Measurements from ENCODE around the gene ZNF778. TPM values are rescaled to one million over a fixed set of nuclear protein-coding genes. Genes with fewer than 3 reads are reported as not detected.
"Not testable (repeated sequence)": the region's sequence is repeated elsewhere in the genome, so short reads cannot be mapped to it uniquely, and the experiment has no call there.

The ZNF778 gene
- total RNA-seq, 1 experiment from 2014 or later: 4.2 TPM

DNA sequence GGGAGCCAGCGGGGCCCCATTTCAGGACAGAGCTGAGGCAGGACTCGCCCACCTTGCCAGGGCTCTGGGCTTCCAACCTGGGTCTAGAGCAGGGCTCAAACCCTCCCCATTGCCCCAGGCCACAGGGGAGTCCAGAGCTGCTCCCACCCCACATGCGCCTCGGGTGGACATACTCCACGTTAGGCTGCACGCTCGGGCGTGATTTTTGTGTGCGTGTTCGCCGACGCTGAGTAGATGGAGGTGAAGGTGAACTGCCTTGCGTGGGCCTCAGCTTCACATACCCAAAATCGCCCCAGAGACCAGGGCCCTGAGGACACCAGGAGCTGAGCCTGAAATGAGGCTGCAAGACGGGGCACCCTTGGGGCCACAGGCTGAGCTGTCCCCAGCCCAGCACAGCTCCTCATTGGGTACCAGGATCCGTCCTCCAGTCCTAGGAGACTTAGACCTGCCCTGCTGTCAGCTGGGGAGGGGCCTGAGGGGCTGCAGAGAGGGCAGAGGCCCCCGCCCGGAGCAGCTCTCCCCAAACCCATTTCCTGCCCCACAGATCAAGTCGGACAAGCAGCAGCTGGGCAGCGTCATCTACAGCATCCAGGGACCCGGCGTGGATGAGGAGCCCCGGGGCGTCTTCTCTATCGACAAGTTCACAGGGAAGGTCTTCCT is 37.7 kb upstream of the ZNF778 start:
- no peak for DNase-seq (ENCODE audit: low spot score)

DNA sequence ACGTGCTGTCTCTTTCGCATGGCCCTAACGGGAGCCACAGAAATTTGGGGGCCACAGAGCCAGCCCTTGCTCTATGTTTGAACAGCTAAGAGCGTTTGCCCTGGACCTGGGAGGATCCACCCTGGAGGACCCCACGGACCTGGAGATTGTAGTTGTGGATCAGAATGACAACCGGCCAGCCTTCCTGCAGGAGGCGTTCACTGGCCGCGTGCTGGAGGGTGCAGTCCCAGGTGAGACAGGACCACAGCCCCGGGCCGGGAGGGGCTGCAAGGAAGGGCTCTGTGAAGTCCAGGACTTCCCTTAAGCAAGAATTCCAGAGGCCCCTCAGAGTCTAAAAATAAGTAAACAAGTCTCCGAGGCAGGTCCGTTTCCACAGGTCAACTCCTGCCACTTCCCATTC is 34.0 kb upstream of the ZNF778 start:
- no peak for DNase-seq (ENCODE audit: low spot score)

DNA sequence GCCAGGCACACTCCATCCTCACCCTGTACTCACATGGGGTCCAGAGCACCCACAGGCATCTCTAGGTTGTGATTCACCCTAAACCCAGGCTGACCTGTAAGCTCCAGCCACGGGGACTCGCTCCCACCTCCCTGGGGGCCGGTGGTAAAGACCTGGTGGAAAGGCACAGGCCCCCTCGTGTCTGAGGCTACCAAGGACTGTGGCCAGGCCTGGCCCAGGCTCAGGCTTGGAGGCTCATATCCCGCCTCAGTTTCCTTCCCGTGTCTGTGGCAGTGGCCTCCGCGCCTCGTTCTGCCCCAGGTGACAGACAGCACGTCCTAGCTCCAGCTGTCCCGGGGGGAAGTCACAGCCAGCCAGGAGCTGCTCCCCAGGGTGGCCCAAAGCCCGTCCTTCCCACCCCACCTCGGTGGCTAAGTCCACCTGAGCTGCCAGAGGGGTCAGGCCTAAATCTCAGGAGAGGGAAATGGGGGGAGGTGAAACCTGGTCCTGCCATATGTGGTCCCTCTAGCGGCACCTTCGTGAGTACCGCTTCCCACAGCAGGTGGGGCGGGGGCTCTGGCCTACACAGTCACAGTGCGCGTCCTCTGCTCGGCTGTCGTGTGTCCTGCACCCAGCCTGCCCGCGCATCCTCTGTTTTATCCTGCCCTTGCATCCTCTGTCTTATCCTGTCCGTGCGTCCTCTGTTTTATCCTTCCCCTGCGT is 33.4 kb upstream of the ZNF778 start:
- DNase-seq (ENCODE audit: low spot score): no peak

DNA sequence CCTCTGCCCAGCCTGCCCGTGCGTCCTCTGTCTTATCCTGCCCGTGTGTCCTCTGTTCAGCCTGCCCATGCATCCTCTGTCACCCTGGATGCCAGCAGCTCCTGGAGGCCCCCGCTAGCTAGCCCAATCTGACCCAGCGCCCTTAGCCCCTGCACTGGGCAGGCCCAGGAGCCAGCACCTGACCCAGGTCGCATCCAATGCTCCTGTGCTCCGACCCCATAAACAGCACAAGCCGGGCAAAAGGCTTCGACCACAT is 32.9 kb upstream of the ZNF778 start:
- DNase-seq (ENCODE audit: low spot score): no peak

DNA sequence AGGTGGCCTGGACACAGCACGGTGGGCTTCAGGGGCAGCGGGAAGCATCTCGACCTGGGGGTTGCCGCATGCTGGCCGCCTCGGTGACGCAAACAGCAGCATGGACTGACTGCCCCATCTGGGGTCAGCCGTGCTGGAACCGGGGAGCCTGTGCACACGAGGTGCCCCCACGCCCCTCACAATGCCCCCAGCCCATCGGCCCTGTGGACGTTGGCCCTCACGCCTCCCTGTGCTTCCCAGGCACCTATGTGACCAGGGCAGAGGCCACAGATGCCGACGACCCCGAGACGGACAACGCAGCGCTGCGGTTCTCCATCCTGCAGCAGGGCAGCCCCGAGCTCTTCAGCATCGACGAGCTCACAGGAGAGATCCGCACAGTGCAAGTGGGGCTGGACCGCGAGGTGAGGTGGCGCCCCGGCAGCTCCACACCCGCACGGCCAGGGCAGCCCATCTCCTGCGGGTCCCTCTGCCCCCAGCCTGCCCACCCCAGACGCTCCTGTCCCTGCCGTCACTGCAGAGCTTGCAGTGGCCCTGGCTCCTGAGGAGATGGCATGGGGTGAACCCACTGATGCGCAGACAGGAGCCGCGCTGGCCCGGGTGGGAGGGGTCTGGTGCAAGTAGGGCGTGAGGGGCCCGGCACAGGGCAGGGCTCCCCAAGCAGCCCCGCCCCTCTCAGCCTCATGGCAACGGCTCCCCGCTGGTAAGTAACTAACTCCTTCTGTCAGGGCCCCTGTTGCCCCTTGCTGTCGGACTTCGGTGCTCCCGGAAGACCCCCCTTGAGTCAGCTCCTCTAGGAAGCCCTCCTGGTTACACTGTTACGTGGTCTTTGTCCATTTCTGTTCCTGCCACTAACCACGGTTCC is 32.3 kb upstream of the ZNF778 start:
- DNase-seq (ENCODE audit: low spot score): no peak

DNA sequence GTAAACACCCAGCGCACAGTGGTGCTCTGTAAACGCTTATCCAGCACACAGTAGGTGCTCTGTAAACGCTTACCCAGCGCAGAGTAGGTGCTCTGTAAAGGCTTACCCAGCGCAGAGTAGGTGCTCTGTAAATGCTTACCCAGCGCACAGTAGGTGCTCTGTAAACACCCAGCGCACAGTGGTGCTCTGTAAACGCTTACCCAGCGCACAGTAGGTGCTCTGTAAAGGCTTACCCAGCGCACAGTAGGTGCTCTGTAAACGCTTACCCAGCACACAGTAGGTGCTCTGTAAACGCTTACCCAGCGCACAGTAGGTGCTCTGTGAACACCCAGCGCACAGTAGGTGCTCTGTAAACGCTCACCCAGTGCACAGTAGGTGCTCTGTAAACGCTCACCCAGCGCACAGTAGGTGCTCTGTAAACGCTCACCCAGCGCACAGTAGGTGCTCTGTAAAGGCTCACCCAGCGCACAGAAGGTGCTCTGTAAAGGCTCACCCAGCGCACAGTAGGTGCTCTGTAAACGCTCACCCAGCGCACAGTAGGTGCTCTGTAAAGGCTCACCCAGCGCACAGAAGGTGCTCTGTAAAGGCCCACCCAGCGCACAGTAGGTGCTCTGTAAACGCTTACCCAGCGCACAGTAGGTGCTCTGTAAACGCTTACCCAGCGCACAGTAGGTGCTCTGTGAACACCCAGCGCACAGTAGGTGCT is 31.5 kb upstream of the ZNF778 start:
- not testable (repeated sequence) for DNase-seq (ENCODE audit: low spot score)

DNA sequence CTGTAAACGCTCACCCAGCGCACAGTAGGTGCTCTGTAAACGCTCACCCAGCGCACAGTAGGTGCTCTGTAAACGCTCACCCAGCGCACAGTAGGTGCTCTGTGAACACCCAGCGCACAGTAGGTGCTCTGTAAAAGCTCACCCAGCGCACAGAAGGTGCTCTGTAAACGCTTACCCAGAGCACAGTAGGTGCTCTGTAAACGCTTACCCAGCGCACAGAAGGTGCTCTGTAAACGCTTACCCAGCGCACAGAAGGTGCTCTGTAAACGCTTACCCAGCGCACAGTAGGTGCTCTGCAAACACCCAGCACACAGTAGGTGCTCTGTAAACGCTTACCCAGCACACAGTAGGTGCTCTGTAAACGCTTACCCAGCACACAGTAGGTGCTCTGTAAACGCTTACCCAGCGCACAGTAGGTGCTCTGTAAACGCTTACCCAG is 30.9 kb upstream of the ZNF778 start:
- DNase-seq (ENCODE audit: low spot score): not testable (repeated sequence)

DNA sequence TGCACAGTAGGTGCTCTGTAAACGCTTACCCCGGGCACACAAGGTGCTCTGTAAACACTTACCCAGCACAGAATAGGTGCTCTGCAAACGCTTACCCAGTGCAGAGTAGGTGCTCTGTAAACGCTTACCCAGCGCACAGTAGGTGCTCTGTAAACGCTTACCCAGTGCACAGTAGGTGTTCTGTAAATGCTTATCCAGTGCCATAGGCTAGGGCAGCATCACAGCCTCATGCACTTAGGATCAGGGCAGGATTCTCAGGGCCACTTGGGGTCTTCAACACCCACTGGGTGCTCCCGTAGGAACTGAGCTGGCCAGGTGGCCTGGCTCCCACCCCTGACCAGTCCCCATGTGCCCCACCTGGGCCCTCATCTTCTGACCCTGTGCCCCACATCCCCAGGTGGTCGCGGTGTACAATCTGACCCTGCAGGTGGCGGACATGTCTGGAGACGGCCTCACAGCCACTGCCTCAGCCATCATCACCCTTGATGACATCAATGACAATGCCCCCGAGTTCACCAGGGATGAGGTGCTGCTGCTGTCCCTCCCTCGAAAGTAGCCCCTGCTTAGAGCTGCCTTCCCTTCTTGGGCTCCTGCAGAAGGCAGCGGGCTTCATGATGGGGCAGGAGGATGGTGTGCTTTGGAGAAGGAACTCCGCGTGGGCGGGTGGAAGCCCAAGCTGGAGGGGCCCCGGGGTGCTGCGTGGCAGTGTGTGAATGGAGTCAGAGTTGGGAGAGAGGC is 30.3 kb upstream of the ZNF778 start:
- DNase-seq (ENCODE audit: low spot score): peak; percentile 22

DNA sequence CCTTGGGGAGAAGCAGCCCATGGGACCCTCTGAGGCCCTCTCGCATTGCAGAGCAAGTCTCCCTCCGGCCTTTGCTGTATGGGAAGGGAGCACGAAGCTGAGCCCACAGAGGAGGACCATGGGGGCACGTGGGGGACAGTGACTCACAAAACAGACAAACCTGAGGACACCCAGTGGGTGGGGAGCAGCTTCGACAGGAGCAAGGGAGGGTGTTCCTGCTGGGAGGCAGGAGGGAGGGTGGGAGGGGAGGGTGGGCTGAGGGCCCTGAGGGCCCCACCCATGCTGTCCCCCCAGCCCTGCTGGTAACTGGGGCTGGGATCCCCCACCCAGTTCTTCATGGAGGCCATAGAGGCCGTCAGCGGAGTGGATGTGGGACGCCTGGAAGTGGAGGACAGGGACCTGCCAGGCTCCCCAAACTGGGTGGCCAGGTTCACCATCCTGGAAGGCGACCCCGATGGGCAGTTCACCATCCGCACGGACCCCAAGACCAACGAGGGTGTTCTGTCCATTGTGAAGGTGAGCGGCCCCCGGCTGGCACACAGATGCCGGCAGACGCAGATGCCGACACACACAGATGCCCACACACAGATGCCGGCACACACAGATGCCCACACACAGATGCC is 29.6 kb upstream of the ZNF778 start:
- no peak for DNase-seq (ENCODE audit: low spot score)

DNA sequence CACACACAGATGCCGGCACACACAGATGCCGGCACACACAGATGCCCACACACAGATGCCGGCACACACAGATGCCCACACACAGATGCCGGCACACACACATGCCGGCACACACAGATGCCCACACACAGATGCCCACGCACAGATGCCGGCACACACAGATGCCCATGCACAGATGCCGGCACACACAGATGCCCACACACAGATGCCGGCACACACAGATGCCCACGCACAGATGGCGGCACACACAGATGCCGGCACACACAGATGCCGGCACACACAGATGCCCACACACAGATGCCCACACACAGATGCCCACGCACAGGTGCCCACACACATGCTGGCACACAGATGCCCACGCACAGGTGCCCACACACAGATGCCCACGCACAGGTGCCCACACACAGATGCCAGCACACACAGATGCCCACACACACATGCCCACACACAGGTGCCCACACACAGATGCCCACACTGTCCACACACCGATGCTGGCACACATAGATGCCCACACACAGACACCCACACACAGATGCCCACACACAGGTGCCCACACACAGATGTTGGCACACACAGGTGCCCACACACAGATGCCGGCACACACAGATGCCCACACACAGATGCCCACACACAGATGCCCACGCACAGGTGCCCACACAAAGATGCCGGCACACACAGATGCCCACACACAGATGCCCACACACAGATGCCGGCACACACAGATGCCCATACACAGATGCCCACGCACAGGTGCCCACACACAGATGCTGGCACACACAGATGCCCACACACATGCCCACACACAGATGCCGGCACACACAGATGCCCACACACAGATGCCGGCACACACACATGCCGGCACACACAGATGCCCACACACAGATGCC is 28.8 kb upstream of the ZNF778 start:
- not testable (repeated sequence) for DNase-seq (ENCODE audit: low spot score)

DNA sequence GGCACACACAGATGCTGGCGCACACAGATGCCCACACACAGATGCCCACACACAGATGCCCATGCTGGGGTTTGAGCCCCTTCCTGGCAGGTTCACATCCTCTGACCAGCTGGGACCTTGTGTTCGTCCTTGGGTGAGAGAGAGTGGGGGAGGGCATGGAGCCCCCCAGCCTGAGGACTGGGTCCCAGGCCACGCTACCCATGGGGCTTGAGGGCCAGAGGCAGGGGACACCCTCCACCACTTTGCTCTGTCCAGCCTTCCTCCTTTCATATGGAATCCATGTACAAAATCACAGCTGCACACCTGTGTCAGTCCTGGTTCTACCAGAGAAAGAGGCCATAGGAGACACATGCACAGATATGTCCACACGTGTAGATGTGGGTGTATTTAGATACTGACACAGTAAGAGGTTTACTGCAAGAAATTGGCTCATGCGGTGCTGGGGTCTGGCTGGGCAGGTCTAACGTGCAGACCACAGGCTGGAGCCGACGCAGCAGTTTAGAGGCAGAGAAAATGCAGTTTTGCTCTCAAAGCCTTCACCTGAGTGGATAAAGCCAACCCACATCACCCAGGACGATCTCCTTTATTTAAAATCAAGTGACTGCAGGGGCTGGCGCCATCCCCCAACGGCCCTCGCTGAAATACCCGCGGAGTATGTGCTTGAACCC is 28.0 kb upstream of the ZNF778 start:
- no peak for DNase-seq (ENCODE audit: low spot score)

DNA sequence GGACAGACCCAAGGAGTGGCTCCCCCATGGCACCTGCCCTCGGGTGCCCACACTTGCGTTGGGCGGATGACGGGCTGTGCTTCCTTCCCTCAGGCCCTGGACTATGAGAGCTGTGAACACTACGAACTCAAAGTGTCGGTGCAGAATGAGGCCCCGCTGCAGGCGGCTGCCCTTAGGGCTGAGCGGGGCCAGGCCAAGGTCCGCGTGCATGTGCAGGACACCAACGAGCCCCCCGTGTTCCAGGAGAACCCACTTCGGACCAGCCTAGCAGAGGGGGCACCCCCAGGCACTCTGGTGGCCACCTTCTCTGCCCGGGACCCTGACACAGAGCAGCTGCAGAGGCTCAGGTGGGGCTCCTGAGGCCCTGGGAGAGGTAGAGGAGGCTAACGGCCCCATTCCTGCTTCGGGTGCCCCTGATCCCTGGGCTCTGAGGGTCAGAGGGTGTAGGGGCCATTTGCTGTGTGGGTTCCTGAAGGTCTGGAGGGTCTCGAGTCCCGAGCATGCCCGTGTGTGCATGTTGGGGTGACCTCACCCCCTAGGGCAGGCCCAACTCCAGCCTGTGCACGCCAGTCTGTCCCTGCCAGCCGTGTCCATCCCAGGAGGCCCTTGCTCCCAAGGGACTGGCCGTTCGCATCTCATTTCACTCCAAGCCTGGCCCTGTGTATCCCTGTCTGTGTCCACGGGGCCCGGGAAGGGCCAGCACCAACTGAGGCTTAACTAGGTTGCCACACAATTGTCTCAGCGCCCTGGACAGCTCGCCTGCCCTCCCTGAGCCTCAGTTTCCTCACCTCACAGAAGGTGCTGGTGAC is 27.1 kb upstream of the ZNF778 start:
- DNase-seq (ENCODE audit: low spot score): no peak

DNA sequence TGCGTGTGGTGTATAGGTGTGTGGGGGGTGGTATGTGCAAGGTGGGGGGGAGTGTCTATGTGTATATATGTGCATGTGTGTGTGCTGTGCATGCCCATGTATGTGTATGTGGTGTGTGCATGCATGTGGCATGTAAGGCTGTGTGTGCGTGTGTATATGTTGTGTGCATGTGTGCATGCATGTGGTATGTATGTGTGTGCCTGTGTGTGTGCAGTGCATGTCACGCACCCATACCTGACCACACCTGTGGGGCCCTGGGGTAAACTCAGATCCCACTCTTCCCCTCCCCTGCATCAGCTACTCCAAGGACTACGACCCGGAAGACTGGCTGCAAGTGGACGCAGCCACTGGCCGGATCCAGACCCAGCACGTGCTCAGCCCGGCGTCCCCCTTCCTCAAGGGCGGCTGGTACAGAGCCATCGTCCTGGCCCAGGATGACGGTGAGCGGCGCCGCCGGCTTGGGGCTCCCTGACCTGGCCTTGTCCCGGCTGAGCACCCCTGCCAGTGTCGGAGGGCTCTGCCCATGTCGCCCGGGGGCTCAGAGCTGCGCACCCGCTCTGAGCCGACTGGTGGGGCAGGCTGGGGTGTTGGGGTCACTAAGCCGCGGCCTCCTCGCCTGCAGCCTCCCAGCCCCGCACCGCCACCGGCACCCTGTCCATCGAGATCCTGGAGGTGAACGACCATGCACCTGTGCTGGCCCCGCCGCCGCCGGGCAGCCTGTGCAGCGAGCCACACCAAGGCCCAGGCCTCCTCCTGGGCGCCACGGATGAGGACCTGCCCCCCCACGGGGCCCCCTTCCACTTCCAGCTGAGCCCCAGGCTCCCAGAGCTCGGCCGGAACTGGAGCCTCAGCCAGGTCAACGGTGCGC is 26.2 kb upstream of the ZNF778 start:
- no peak for DNase-seq (ENCODE audit: low spot score)

DNA sequence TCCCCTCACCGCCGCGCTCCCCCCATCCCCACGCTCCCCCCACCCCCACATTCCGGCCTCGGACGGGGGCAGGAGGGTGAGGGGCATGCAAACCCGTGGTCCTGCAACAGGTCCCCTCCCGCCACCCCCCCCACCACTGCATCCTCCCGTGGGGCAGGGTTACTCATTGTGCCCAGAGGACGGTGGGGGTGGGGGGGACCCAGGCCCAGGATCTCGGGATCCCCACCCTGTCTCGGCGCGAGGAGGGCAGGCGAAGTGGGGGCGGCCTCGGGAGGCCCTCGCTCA is 25.7 kb upstream of the ZNF778 start:
- DNase-seq (ENCODE audit: low spot score): no peak

DNA sequence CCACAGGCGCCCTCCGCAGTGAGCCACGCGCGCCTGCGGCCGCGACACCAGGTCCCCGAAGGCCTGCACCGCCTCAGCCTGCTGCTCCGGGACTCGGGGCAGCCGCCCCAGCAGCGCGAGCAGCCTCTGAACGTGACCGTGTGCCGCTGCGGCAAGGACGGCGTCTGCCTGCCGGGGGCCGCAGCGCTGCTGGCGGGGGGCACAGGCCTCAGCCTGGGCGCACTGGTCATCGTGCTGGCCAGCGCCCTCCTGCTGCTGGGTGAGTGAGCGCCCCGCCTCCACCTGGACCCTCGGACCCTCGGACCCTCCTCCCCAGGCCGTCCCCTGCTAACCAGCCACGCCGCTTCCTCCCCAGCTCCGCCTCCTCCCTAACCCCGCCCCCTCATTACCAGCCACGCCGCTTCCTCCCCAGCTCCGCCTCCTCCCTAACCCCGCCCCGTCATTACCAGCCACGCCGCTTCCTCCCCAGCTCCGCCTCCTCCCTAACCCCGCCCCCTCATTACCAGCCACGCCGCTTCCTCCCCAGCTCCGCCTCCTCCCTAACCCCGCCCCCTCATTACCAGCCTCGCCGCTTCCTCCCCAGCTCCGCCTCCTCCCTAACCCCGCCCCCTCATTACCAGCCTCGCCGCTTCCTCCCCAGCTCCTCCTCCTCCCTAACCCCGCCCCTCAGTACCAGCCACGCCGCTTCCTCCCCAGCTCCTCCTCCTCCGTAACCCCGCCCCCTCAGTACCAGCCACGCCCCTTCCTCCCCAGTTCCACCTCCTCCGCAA is 25.1 kb upstream of the ZNF778 start:
- peak; percentile 69 for DNase-seq (ENCODE audit: low spot score)

DNA sequence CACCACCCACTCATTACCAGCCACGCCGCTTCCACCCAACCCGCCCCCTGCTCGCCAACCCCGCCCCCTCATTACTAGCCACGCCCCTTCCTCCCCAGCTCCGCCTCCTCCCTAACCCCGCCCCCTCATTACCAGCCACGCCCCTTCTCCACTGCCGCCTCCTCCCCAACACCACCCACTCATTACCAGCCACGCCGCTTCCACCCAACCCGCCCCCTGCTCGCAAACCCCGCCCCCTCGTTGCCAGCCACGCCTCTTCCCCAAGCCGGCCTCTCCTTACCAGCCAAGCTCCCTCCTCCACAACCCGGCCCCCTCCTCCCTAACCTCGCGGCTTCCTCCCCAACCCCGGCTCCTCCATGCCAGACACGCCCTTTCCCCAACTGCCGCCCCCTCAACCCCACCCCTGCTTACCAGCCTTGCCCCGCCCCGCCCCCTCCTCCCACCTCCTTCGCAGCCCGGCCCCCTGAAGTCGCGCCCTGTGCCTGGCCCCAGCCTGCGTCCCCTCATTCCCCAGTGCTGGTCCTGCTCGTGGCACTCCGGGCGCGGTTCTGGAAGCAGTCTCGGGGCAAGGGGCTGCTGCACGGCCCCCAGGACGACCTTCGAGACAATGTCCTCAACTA is 24.4 kb upstream of the ZNF778 start:
- DNase-seq (ENCODE audit: low spot score): no peak

Measured in HT-29 (cell line).